Kidney (tissue), 14 donors: Measurements from ENCODE around the gene MAGI3. TPM values are rescaled to one million over a fixed set of nuclear protein-coding genes. Genes with fewer than 3 reads are reported as not detected.

Experiments used
- DNase-seq, 5 donors: peaks; one replicate each; pipeline ENCODE4 v3.0.0-alpha.2; 2013 to 2020
- FAIRE-seq: peaks from 2 replicates; lab custom pipeline; 2012; peaks lifted over from hg19 to GRCh38; lab: Jason Lieb, UNC
- H3K27ac ChIP-seq, 2 donors: one replicate each; pipeline ENCODE4 v1.7.0; 2013; ENCODE audit warnings: low read depth in 2 of 2, low read length in 2 of 2, inconsistent platforms in 1 of 2
- H3K27me3 ChIP-seq: one replicate; pipeline ENCODE4 v1.7.1; 2013; ENCODE audit warnings: low read length, inconsistent platforms; ENCODE audit not compliant: control insufficient read depth, insufficient read depth
- H3K36me3 ChIP-seq, 3 donors: one replicate each; pipeline versions ENCODE4 v1.7.0 to v1.7.1; 2013; ENCODE audit warnings: low read length in 3 of 3, control low read depth in 1 of 3, inconsistent platforms in 1 of 3; ENCODE audit not compliant: insufficient read depth in 3 of 3, control insufficient read depth in 2 of 3
- H3K4me1 ChIP-seq, 3 donors: one replicate each; pipeline versions ENCODE4 v1.7.0 to v1.7.1; 2013; ENCODE audit warnings: low read length in 3 of 3, inconsistent platforms in 1 of 3, low read depth in 1 of 3; ENCODE audit not compliant: control insufficient read depth in 2 of 3, insufficient read depth in 2 of 3
- H3K4me3 ChIP-seq, 3 donors: one replicate each; pipeline versions ENCODE4 v1.7.0 to v1.8.1; 2013; ENCODE audit warnings: low read length in 3 of 3, control low read depth in 1 of 3, inconsistent platforms in 1 of 3
- H3K9ac ChIP-seq, 3 donors: one replicate each; pipeline versions ENCODE4 v1.7.0 to v1.7.1; 2013; ENCODE audit warnings: low read length in 3 of 3, control low read depth in 1 of 3, inconsistent platforms in 1 of 3
- H3K9me3 ChIP-seq, 3 donors: one replicate each; pipeline versions ENCODE4 v1.7.0 to v1.7.1; 2013; ENCODE audit warnings: low read length in 3 of 3, control low read depth in 1 of 3, inconsistent platforms in 1 of 3; ENCODE audit not compliant: control insufficient read depth in 2 of 3, insufficient read depth in 1 of 3
- intact Hi-C: fragments of 100-400 bp; cut with DNase I; formaldehyde crosslinking; loops from one replicate; pipeline ENCODE4 v1.11.1; 2022
- polyA plus RNA-seq: library from polyadenylated mRNA; stranded (reverse); fragments of 350-450 nt; fragmentation: Illumina TruSeq; extraction: RNeasy Lipid Tissue Mini Kit (QIAGEN cat#74804); gene quantifications from one replicate; pipeline ENCODE4 v1.2.3, GENCODE V29; 2014; ENCODE audit warnings: low read depth, low replicate concordance; ENCODE audit not compliant: insufficient read depth
- total RNA-seq: library from RNA; stranded (reverse); fragmentation: NEBNext Ultra II Directional; extraction: Animal tissue kit (Norgen Biotek cat#: 25700); gene quantifications from one replicate; pipeline ENCODE4 v1.2.1, GENCODE V29; 2021
- TF ChIP-seq, protein P1 (sequence below): IDR thresholded peaks from 3 replicates; pipeline ENCODE4 v1.5.1; 2012; ENCODE audit warnings: mild to moderate bottlenecking, moderate library complexity, borderline replicate concordance; ENCODE audit not compliant: insufficient read depth; ENCODE audit errors: extremely low read depth
- donor health status: control.
- donor health status: control.
- donor health status: control.
- donor health status: control.
- donor health status: control.
- donor health status: DM: yes; HTN: yes; CAD: no.
- donor health status: Normal renal cell carcinoma (clear cell type).

Gene MAGI3
- total and polyA plus RNA-seq, 2 donors from 2014 or later = 5.6 to 25.9 TPM

- no peak overlapping the region for H3K4me3 ChIP-seq
- TF ChIP-seq, protein P1, sequence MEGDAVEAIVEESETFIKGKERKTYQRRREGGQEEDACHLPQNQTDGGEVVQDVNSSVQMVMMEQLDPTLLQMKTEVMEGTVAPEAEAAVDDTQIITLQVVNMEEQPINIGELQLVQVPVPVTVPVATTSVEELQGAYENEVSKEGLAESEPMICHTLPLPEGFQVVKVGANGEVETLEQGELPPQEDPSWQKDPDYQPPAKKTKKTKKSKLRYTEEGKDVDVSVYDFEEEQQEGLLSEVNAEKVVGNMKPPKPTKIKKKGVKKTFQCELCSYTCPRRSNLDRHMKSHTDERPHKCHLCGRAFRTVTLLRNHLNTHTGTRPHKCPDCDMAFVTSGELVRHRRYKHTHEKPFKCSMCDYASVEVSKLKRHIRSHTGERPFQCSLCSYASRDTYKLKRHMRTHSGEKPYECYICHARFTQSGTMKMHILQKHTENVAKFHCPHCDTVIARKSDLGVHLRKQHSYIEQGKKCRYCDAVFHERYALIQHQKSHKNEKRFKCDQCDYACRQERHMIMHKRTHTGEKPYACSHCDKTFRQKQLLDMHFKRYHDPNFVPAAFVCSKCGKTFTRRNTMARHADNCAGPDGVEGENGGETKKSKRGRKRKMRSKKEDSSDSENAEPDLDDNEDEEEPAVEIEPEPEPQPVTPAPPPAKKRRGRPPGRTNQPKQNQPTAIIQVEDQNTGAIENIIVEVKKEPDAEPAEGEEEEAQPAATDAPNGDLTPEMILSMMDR = no peak
- DNase-seq (no peak), FAIRE-seq (no peak)
- peaks cover 0 to 4% (median 2%) of the 10 kb centered on the region in 3 donors for H3K4me1 ChIP-seq
- H3K27me3 ChIP-seq = no peaks in the 10 kb centered on the region
- no peak overlapping the region for H3K9ac ChIP-seq
- intact Hi-C loops = no loop called here
- peaks cover 0 to 7% (median 2%) of the 10 kb centered on the region in 3 donors for H3K36me3 ChIP-seq
- no peak overlapping the region for H3K27ac ChIP-seq
- no peaks in the 10 kb centered on the region for H3K9me3 ChIP-seq
Measured at GRCh38 chr1:113672491-113672890, 282.2 kb downstream of the MAGI3 start.

- Histone ChIP-seq H3K9ac (no peak overlapping the region), H3K4me1 (peaks cover 0 to 4% (median 2%) of the 10 kb centered on the region in 3 donors), H3K27me3 (no peaks in the 10 kb centered on the region), H3K27ac (no peak overlapping the region), H3K36me3 (peaks cover 0 to 7% (median 2%) of the 10 kb centered on the region in 3 donors), H3K4me3 (no peak overlapping the region), H3K9me3 (no peaks in the 10 kb centered on the region)
- DNase-seq (no peak), FAIRE-seq (no peak)
- TF ChIP-seq, protein P1 = no peak
- intact Hi-C loops = no loop called here
Measured at GRCh38 chr1:113674591-113674990, 284.3 kb downstream of the MAGI3 start.

DNA sequence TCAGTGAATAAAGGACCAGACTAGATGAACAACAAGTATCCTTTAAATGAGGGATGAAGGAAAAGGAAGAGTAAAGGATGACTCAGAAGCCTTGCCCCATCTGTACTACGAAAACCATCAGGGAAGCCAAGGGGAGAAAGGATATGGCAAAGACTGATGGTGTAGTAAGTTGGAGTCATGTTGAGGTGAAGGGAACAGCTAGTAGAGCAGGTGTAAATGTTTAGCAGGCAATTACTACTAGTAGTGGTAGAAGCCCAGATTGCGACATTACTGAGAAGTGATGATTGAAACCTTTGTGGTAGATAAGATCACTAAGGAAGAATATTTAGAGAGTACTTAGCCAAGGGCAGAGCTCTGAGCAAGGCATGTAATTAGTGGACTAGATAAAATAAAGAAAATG lies 285.0 kb downstream of the MAGI3 start:
- H3K9me3 ChIP-seq = no peaks in the 10 kb centered on the region
- H3K36me3 ChIP-seq = peaks cover 0 to 7% (median 2%) of the 10 kb centered on the region in 3 donors
- no peaks in the 10 kb centered on the region for H3K27me3 ChIP-seq
- no peak overlapping the region for H3K27ac ChIP-seq
- no peak overlapping the region for H3K9ac ChIP-seq
- no peak overlapping the region for H3K4me3 ChIP-seq
- TF ChIP-seq, protein P1 = no peak
- intact Hi-C loops = no loop called here
- no peak for FAIRE-seq
- peaks cover 0 to 4% (median 2%) of the 10 kb centered on the region in 3 donors for H3K4me1 ChIP-seq
- no peak for DNase-seq

- Histone ChIP-seq H3K27me3 (no peaks in the 10 kb centered on the region), H3K4me3 (no peak overlapping the region), H3K4me1 (peaks cover 0 to 4% (median 2%) of the 10 kb centered on the region in 3 donors), H3K36me3 (peaks cover 0 to 7% (median 2%) of the 10 kb centered on the region in 3 donors), H3K27ac (no peak overlapping the region), H3K9me3 (no peaks in the 10 kb centered on the region), H3K9ac (no peak overlapping the region)
- intact Hi-C loops = no loop called here
- TF ChIP-seq, protein P1 = no peak
- FAIRE-seq (no peak), DNase-seq (no peak)
Measured at GRCh38 chr1:113676524-113676923, 286.2 kb downstream of the MAGI3 start.
